HepG2 (cell line): ENCODE measurements around the gene RGS6. TPM values are rescaled to one million over a fixed set of nuclear protein-coding genes. Genes with fewer than 3 reads are reported as not detected.

Source experiments
- ATAC-seq: fragments of 200-7000 bp; cut with Tn5 transposase; 3 replicates; pipeline ENCODE4 v1.9.1; 2020; ENCODE audit warnings: mild to moderate bottlenecking, moderate library complexity
- Bru-seq: library from RNA; stranded (reverse); fragments of 400-500 nt; gene quantifications from one replicate; lab custom pipeline; 2021; lab: Mats Ljungman, UMichigan
- BruChase-seq, 2 experiments: library from RNA; stranded (reverse); fragments of 400-500 nt; gene quantifications; one replicate each; lab custom pipeline; 2021; lab: Mats Ljungman, UMichigan
- BruUV-seq: library from RNA; stranded (reverse); fragments of 400-500 nt; replicated peaks from 2 replicates; lab custom pipeline; 2021; lab: Mats Ljungman, UMichigan
- CTCF ChIA-PET: fragments of 300-600 bp; formaldehyde crosslinking; extraction: SDS; loops from one replicate; lab custom pipeline; 2021; ENCODE audit warnings: low total read pairs, inconsistent platforms, low intra/inter-chr PET ratio; lab: Yijun Ruan, JAX
- POLR2A ChIA-PET: fragments of 350-600 bp; sonication (Branson Sonifier 250); formaldehyde crosslinking; loops from one replicate; lab custom pipeline; 2020; ENCODE audit warnings: antibody characterized with exemption, inconsistent platforms; lab: Yijun Ruan, JAX
- DNase-seq: peaks from one replicate; pipeline ENCODE4 v3.0.0-alpha.2; 2015; ENCODE audit warnings: low spot score
- FAIRE-seq: peaks from 3 replicates; lab custom pipeline; 2011; peaks lifted over from hg19 to GRCh38; lab: Jason Lieb, UNC
- H2AFZ ChIP-seq: one replicate; pipeline ENCODE4 v1.6.1; 2011; ENCODE audit warnings: low read length, inconsistent platforms
- H3K27ac ChIP-seq: fragments of 300-600 bp; 3 replicates; pipeline ENCODE4 v1.8.0; 2011; ENCODE audit warnings: mixed run types, mild to moderate bottlenecking, mixed read lengths, low read length, inconsistent platforms; ENCODE audit not compliant: insufficient read depth; ENCODE audit errors: extremely low read length
- H3K27me3 ChIP-seq, 2 experiments: fragments of 200-600 bp in 1 of 2; 2 replicates in 1 of 2; 3 replicates in 1 of 2; pipeline versions ENCODE4 v1.6.0 to v1.8.0; 2011; ENCODE audit warnings: low read length in 2 of 2, mild to moderate bottlenecking in 2 of 2, moderate library complexity in 2 of 2, inconsistent platforms in 1 of 2; ENCODE audit not compliant: insufficient read depth in 2 of 2, control insufficient read depth in 1 of 2
- H3K36me3 ChIP-seq, 2 experiments: fragments of 200-600 bp in 1 of 2; replicated peaks in 1 of 2; 2 replicates in 1 of 2; 3 replicates in 1 of 2; pipeline versions ENCODE4 v1.5.1 to v1.8.0; 2011; ENCODE audit warnings: low read length in 2 of 2, inconsistent platforms in 1 of 2; ENCODE audit not compliant: insufficient read depth in 2 of 2, control insufficient read depth in 1 of 2
- H3K4me1 ChIP-seq: 2 replicates; pipeline ENCODE4 v1.5.1; 2012; ENCODE audit warnings: low read length, inconsistent platforms; ENCODE audit not compliant: insufficient read depth
- H3K4me2 ChIP-seq: 2 replicates; pipeline ENCODE4 v1.6.0; 2011; ENCODE audit warnings: low read depth, low read length, inconsistent platforms
- H3K4me3 ChIP-seq, 3 experiments: fragments of 200-600 bp in 1 of 3; sonication (generic), shearing (Covaris generic) in 1 of 3; replicated peaks in 1 of 3; 2 replicates each; pipeline ENCODE4 v1.5.1; 2011 to 2016; ENCODE audit warnings: low read length in 3 of 3, inconsistent platforms in 2 of 3, low read depth in 2 of 3, mild to moderate bottlenecking in 2 of 3, control low read depth in 1 of 3, mixed read lengths in 1 of 3; ENCODE audit not compliant: insufficient read depth in 1 of 3
- H3K79me2 ChIP-seq: one replicate; pipeline ENCODE4 v1.6.1; 2011; ENCODE audit warnings: low read length, inconsistent platforms; ENCODE audit not compliant: insufficient read depth
- H3K9ac ChIP-seq: 2 replicates; pipeline ENCODE4 v1.6.0; 2011; ENCODE audit warnings: mild to moderate bottlenecking, low read depth, low read length, inconsistent platforms; ENCODE audit not compliant: insufficient read depth
- H3K9me3 ChIP-seq: 2 replicates; pipeline ENCODE4 v1.5.1; 2012; ENCODE audit warnings: mild to moderate bottlenecking, low read length
- H4K20me1 ChIP-seq: 2 replicates; pipeline ENCODE4 v1.6.0; 2011; ENCODE audit warnings: inconsistent platforms, mild to moderate bottlenecking, low read length, moderate library complexity; ENCODE audit not compliant: insufficient read depth
- GMEB1 ChIP-seq: sonication (generic); formaldehyde crosslinking; IDR thresholded peaks from 2 replicates; pipeline ENCODE4 v1.5.1; 2020; ENCODE audit warnings: missing genetic modification reagents, mild to moderate bottlenecking, borderline replicate concordance
- RAD21 ChIP-seq: fragments of 450-650 bp; formaldehyde crosslinking; IDR thresholded peaks from 2 replicates; pipeline ENCODE4 v1.5.0; 2020; ENCODE audit warnings: mild to moderate bottlenecking
- SETDB1 ChIP-seq: sonication (generic); formaldehyde crosslinking; IDR thresholded peaks from 2 replicates; pipeline ENCODE4 v1.5.1; 2020; ENCODE audit warnings: missing genetic modification reagents, mild to moderate bottlenecking, borderline replicate concordance
- STAG1 ChIP-seq: sonication (generic); formaldehyde crosslinking; IDR thresholded peaks from 2 replicates; pipeline ENCODE4 v1.4.0; 2020; ENCODE audit warnings: missing genetic modification reagents
- ZNF687 ChIP-seq: sonication (generic); formaldehyde crosslinking; IDR thresholded peaks from 2 replicates; pipeline ENCODE4 v1.5.1; 2020; ENCODE audit warnings: mild to moderate bottlenecking, missing genetic modification reagents, moderate library complexity
- WGBS: methylation state at CpG from one replicate; pipeline ENCODE4 v1.1.6; 2017; ENCODE audit warnings: low lambda C conversion rate; 5-methylcytosine and 5-hydroxymethylcytosine counted together
- in situ Hi-C: cut with HindIII; loops from 2 replicates; pipeline ENCODE4 v1.10.0; 2017; ENCODE audit warnings: low pct_unique_long_range_greater_than_20kb; ENCODE audit not compliant: extremely low pct_ligation_motif_present
- intact Hi-C: fragments of 100-400 bp; cut with micrococcal nuclease; formaldehyde crosslinking; loops from one replicate; pipeline ENCODE4 v1.10.0; 2022; ENCODE audit not compliant: unreplicated experiment
- long read RNA-seq, 2 experiments: library from RNA in 1 of 2; library from polyadenylated mRNA in 1 of 2; stranded (forward) in 1 of 2; unstranded in 1 of 2; transcript quantifications; one replicate each; pipeline ENCODE4 v2.0.0, GENCODE V29; 2019 to 2022
- polyA minus RNA-seq, 3 experiments: library from RNA; depleted of rRNA, polyadenylated mRNA; stranded (reverse); fragments of >200 nt; gene quantifications; 2 replicates each; pipeline ENCODE4 v1.2.3, GENCODE V29; 2011; ENCODE audit warnings: low replicate concordance in 1 of 3
- polyA plus RNA-seq, 8 experiments: library from polyadenylated mRNA; depleted of rRNA in 3 of 8; stranded (reverse) in 7 of 8; unstranded in 1 of 8; fragments of >200 nt; fragmentation: Illumina TruSeq in 4 of 8; extraction: Trizol in 4 of 8; gene quantifications; 2 replicates each; pipeline versions ENCODE4 v1.2.1 to v1.2.3, GENCODE V29; 2011 to 2016; ENCODE audit warnings: low read depth in 4 of 8, missing spikeins in 1 of 8, mixed read lengths in 1 of 8; ENCODE audit not compliant: insufficient read depth in 1 of 8
- total RNA-seq, 5 experiments: library from RNA; depleted of rRNA; stranded (reverse); fragments of >200 nt; fragmentation: Illumina TruSeq; extraction: Trizol; gene quantifications; 2 replicates each; pipeline ENCODE4 v1.2.3, GENCODE V29; 2016; ENCODE audit warnings: low read depth in 1 of 5
- TF ChIP-seq, protein P1 (sequence below): IDR thresholded peaks from 2 replicates; pipeline ENCODE4 v1.6.1; 2012; ENCODE audit warnings: inconsistent platforms
- TF ChIP-seq, protein P2 (sequence below): sonication (generic); formaldehyde crosslinking; IDR thresholded peaks from 2 replicates; pipeline ENCODE4 v1.4.0; 2020; ENCODE audit warnings: mild to moderate bottlenecking, missing genetic modification reagents

The RGS6 gene
- total RNA-seq (2016; rRNA removed; fragmentation: Illumina TruSeq; extraction: Trizol), result not detected in 2 replicates
- total RNA-seq (2016; cell fraction: cytosol; rRNA removed; fragmentation: Illumina TruSeq; extraction: Trizol; ENCODE audit: low read depth), result not detected in 2 replicates
- not detected in 2 replicates for total RNA-seq (2016; cell fraction: insoluble cytoplasmic fraction; rRNA removed; fragmentation: Illumina TruSeq; extraction: Trizol)
- total RNA-seq (2016; cell fraction: membrane; rRNA removed; fragmentation: Illumina TruSeq; extraction: Trizol), result not detected in 2 replicates
- total RNA-seq (2016; cell fraction: nucleus; rRNA removed; fragmentation: Illumina TruSeq; extraction: Trizol), result not detected in 2 replicates
- polyA plus RNA-seq (2011; rRNA removed), result not detected in 2 replicates
- not detected in 2 replicates for polyA plus RNA-seq (2011; cell fraction: cytosol; rRNA removed)
- not detected in 2 replicates for polyA plus RNA-seq (2011; cell fraction: nucleus; rRNA removed)
- polyA plus RNA-seq (2012), result not detected in 2 replicates
- not detected in 2 replicates for polyA plus RNA-seq (2016; cell fraction: cytosol; fragmentation: Illumina TruSeq; extraction: Trizol; ENCODE audit: low read depth)
- polyA plus RNA-seq (2016; cell fraction: insoluble cytoplasmic fraction; fragmentation: Illumina TruSeq; extraction: Trizol; ENCODE audit: low read depth), result not detected in 2 replicates
- polyA plus RNA-seq (2016; cell fraction: membrane; fragmentation: Illumina TruSeq; extraction: Trizol; ENCODE audit: low read depth), result not detected in 2 replicates
- not detected in 2 replicates for polyA plus RNA-seq (2016; cell fraction: nucleus; fragmentation: Illumina TruSeq; extraction: Trizol; ENCODE audit: insufficient read depth, low read depth)
- polyA minus RNA-seq (2011; rRNA and poly(A)+ RNA removed; ENCODE audit: low replicate concordance), result not detected in 2 replicates
- not detected in 2 replicates for polyA minus RNA-seq (2011; cell fraction: cytosol; rRNA and poly(A)+ RNA removed)
- polyA minus RNA-seq (2011; cell fraction: nucleus; rRNA and poly(A)+ RNA removed), result not detected in 2 replicates
- Bru-seq, nascent RNA, result percentile 6 among the genes with signal in this experiment
- percentile 2 among the genes with signal in this experiment for BruChase-seq, experiment 1, labeled RNA remaining after a 6-hour chase
- percentile 7 among the genes with signal in this experiment for BruChase-seq, experiment 2, labeled RNA remaining after a 2-hour chase
- long read RNA-seq, experiment 1, result 0 reads
- long read RNA-seq, experiment 2, result 0 reads

DNA sequence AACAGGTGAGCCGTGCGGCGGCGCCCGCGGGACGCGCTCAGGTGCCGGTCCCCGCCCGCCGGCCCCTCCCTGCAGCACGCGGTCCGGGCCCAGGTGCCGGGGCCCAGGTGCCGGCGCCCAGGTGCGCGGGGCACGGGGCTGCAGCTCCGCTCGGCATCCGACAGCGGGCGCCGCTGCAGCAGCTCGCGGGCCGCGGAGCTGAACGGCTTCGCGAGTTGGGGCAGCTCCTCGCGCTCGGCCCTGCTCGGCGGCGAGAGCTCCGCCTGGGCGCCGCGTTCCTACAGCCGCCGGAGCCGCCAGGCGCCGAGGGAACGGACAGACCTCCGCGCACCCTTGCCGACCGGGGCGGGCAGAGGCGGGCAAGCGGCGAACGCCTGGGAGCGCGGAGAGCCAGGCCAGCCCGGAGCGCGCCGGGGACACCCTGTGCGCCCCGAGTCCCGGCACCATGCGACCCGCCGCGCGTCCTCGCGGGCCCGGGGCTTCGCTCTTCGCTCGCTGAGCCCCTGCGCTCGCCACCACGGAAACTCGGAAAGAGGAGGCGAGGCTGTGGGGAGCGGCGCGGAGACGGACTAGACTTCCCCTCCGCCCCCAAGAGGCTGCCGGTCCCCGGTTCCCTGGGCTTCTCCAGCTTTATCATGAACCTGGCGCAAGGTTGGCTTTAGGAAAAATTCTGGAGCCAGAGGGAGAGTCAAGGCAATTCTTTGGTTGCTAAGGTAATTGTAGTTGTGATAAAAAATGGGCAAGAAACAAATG lies at the start of gene RGS6:
TSS of gene RGS6 (plus strand) at position 201 of the 753 bp plus-strand sequence.
- no peak for FAIRE-seq
- Histone ChIP-seq H4K20me1 (no peaks in the 10 kb centered on the region), H3K36me3 (no peaks in the 10 kb centered on the region), H3K9ac (no peak within 1 kb of the TSS), H3K27ac (no peak within 1 kb of the TSS), H3K4me1 (no peaks in the 10 kb centered on the region), H2AFZ (no peak within 1 kb of the TSS), H3K4me2 (peak within 1 kb of the TSS; percentile 57; the same call in 1 of the 2 replicates), H3K9me3 (no peaks in the 10 kb centered on the region), H3K27me3 (peaks cover 1 to 25% of the 10 kb centered on the region in 2 experiments; a peak in 3 of 5 replicates), H3K79me2 (no peaks in the 10 kb centered on the region), H3K4me3 (peak within 1 kb of the TSS in 1 of 3 experiments; percentile 43; a peak in 1 of 6 replicates)
- peak; percentile 1 for DNase-seq
- ChIA-PET CTCF (no interaction called here), POLR2A (no interaction called here)
- BruUV-seq, result no TSS peak
- peak; percentile 98 for ATAC-seq
- intact Hi-C loops, result no loop called here
- in situ Hi-C loops, result no loop called here
- 29% methylated on average over 26 of the region's 92 CpGs for WGBS
- TF ChIP-seq GMEB1 (CRISPR knock-in tag) (no peak), ZNF687 (CRISPR knock-in tag) (peak; percentile 38), RAD21 (peak; percentile 54; the same call in 1 of the 2 replicates), SETDB1 (CRISPR knock-in tag) (no peak), STAG1 (peak; percentile 30; the same call in 1 of the 2 replicates)
- TF ChIP-seq, protein P1, sequence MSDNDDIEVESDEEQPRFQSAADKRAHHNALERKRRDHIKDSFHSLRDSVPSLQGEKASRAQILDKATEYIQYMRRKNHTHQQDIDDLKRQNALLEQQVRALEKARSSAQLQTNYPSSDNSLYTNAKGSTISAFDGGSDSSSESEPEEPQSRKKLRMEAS, result peak; percentile 49; the same call in 1 of the 2 replicates
- TF ChIP-seq, protein P2, sequence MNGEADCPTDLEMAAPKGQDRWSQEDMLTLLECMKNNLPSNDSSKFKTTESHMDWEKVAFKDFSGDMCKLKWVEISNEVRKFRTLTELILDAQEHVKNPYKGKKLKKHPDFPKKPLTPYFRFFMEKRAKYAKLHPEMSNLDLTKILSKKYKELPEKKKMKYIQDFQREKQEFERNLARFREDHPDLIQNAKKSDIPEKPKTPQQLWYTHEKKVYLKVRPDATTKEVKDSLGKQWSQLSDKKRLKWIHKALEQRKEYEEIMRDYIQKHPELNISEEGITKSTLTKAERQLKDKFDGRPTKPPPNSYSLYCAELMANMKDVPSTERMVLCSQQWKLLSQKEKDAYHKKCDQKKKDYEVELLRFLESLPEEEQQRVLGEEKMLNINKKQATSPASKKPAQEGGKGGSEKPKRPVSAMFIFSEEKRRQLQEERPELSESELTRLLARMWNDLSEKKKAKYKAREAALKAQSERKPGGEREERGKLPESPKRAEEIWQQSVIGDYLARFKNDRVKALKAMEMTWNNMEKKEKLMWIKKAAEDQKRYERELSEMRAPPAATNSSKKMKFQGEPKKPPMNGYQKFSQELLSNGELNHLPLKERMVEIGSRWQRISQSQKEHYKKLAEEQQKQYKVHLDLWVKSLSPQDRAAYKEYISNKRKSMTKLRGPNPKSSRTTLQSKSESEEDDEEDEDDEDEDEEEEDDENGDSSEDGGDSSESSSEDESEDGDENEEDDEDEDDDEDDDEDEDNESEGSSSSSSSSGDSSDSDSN (CRISPR knock-in tag), result peak; percentile 42; the same call in 1 of the 2 replicates
